Endothelial cell of umbilical vein (primary cell): ENCODE results near the gene LSM14A.

Experiments used
- CTCF ChIP-seq, 2 donors: IDR thresholded peaks; 1 replicate in 1 of 2; 2 replicates in 1 of 2; pipeline ENCODE4 v1.5.1; 2011; ENCODE audit warnings: low read length in 2 of 2, mild to moderate bottlenecking in 2 of 2, moderate library complexity in 2 of 2, control low read depth in 1 of 2, inconsistent platforms in 1 of 2, low read depth in 1 of 2; ENCODE audit not compliant: insufficient read depth in 1 of 2; ENCODE audit errors: extremely low read depth in 1 of 2
- EZH2 ChIP-seq: IDR thresholded peaks from 2 replicates; pipeline ENCODE4 v1.6.1; 2012; ENCODE audit warnings: borderline replicate concordance, low read depth, mild to moderate bottlenecking, moderate library complexity, low read length, inconsistent platforms; ENCODE audit not compliant: severe bottlenecking
- FOS ChIP-seq: IDR thresholded peaks from 2 replicates; pipeline ENCODE4 v1.6.1; 2011; ENCODE audit warnings: mild to moderate bottlenecking, low read length, moderate library complexity, borderline replicate concordance; ENCODE audit not compliant: insufficient read depth
- POLR2A ChIP-seq: IDR thresholded peaks from 2 replicates; pipeline ENCODE4 v1.6.1; 2012; ENCODE audit warnings: low read depth, mild to moderate bottlenecking, control low read depth, low read length
- POLR2AphosphoS5 ChIP-seq: IDR thresholded peaks from 2 replicates; pipeline ENCODE4 v1.6.1; 2012; ENCODE audit warnings: low read depth, mild to moderate bottlenecking, control low read depth, low read length, moderate library complexity; ENCODE audit not compliant: insufficient read depth

- TF ChIP-seq CTCF (IDR thresholded peaks at IDR 0.05; ENCODE audit: extremely low read depth in 1 of 2, insufficient read depth in 1 of 2, low read depth in 1 of 2, low read length in 2 of 2) (no peak), EZH2 (no peak), POLR2A (no peak), POLR2AphosphoS5 (no peak), FOS (no peak)
Observed at GRCh38 chr19:34178274-34178610, 5.9 kb downstream of the LSM14A start.
